SHP77 treated with DMSO at 0.1 percent for 48 hours (cell line): ENCODE data around the gene PLAAT3.
"Not testable (repeated sequence)": the region's sequence is repeated elsewhere in the genome, so short reads cannot be mapped to it uniquely, and the experiment has no call there.

ENCODE experiments used
- DNase-seq: peaks from one replicate; lab custom pipeline; 2025; lab: John Stamatoyannopoulos, UW

Gene PLAAT3

DNA sequence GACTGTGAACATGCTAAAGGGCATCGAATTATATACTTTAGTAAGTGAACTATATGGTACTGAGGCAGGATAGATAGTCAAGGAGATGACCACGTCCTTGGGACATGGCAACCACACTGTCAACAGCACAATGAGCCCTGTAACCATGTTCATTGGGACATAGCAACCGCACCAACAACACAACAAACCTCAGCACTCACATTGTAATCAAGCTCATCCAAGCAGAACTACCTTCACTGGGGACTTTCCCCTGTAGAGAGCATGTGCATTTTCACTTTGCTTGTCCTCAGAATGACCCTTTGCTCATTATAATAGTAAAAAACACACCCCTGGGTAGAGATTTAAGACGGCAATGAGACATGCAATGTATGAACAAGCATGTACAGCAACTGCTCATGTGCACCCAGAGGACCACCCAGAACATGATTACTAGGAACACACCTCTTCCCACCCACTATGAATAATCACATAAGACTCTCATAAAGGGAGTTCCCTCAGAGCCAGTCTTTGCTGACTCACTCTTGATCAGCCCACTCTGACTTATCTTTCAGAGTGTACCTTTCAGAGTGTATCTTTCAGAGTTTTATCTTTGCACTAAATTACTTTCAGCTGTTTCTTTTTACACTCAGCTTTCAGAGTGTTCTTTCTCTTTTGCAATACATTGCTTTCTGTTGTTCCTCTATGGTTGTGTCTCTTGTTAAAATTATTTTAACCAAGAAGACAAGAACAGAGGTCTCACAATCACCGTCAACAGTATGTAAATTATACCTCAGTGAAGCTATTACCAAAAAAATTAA is 47.0 kb downstream of the PLAAT3 start:
- no peak for DNase-seq

DNA sequence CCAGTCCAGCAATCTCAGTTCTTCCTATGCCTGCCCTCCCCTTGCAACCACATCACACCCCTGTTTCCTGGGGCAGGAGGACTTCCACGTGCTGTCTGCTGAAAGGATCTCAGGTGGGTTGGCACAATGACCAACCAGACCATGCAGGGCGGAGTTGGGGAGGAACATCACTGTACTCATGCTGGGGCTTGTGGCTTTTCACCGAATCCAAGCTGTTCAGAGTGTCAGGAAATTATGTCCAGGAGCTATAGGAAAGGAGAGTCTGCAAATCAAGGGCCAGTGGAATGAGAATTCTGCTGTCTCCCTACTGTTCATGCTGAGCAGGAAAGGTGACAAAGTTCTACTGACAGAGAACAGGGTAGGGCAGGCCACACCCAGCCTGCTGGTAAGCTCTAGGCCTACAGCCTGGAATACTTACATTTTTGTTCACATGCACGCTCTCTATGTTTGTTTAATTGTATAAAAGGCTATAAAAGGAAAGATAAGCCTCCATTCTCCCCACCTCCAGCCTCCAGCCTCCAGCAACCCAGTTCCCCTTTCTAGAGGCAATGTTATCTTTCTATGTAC is 49.4 kb downstream of the PLAAT3 start:
- no peak for DNase-seq

DNA sequence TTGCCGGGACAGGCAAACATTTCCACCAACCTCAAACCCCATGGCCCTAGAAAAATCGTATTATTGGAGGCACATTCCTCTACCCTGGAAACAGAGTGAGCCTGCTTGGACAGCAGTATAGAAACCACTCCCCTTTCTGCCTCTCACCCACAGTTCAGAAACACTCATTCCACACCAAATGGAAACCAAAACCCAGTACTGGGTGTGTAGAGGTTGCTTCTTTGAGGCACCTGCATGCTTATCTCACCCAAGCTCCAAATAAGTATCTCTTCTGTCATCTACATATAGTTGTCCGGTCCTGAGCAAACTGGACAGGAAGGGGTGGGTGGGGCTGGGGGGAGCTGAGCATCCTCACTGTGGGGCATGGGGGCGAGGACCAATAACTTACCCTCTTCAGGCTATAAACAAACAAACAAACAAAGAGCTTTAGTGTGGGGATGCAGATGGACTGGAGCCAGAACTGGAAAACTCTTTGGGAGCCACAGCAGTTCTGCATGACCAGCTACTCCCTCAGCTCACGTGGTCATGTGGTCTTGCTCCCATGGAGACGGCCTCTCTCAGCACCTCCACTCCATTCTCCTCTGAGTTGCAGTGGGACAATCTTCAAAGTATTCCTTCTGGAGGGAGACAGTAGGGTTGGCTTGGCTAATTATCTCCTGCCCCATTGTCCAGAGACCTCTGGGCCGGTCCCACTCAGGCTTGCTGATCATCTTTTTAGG is 50.0 kb downstream of the PLAAT3 start:
- DNase-seq: no peak

DNA sequence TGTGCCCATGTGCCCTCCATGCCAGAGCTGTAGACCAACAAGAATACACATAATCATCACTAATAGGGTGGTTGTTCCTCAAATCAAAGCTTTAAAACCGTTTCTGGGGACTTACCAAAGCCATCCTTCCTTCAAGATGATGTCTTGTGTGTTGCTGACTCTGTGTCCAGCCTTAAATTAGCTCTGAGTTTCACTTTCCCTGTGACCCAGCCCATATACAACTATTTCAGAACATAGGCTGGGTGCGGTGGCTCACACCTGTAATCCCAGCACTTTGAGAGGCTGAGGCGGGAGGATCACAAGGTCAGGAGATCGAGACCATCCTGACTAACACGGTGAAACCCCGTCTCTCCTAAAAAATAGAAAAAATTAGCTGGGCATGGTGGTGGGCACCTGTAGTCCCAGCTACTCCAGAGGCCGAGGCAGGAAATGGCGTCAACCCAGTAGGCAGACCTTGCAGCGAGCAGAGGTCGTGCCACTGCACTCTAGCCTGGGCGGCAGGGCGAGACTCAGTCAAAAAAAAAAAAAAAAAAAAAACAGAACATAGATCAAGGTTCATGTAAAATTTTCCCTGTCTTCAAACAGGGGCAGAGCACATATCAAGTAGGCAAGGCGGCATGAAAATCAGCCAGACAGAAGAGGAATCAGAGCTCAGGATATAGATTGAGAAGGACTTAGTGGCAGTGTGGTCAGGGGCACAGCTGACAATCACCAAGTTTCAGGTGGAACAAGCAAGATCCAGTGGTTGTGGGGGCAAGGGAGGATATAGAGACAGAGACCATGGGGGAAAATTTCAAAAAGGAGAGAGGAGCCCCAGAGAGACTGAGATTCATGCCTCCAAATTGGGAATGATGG is 50.8 kb downstream of the PLAAT3 start, which contains the start of gene PLAAT2:
TSS of gene PLAAT2 (minus strand) at position 179 of the 855 bp plus-strand sequence. CDS start at position 124, 55 bp downstream.
- no peak for DNase-seq

DNA sequence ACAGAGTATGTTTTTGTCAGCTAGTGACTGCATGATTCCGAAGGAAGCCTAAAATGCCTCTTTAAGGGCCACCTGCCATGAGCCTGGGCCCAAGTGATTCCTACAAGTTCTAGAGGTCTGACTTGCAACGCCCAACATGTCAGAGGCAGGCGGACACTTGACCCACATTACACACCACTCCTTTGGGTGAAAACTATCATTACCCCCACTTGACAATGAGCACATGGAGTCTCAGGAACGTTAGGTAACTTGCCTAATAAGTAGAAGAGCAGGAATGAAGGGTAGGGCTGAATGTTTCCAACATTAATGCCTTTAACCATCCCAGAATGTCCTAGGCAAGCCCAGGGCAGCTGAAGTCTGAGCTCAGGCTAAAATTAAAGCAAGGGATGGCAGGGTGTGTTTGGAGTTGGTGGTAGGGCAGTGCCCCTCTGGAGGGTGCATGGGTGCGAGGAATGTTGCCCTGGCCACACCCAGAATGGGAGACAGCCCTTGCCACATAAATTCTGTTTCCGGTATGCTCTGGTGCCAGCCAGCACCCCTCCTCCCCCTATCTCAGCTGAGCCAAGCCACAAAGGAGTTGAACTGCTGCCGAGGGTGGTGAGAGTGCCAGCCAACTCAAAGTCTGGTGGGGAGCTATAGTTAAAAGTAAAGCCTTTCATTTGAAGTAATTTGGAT is 53.6 kb downstream of the PLAAT3 start:
- no peak for DNase-seq

DNA sequence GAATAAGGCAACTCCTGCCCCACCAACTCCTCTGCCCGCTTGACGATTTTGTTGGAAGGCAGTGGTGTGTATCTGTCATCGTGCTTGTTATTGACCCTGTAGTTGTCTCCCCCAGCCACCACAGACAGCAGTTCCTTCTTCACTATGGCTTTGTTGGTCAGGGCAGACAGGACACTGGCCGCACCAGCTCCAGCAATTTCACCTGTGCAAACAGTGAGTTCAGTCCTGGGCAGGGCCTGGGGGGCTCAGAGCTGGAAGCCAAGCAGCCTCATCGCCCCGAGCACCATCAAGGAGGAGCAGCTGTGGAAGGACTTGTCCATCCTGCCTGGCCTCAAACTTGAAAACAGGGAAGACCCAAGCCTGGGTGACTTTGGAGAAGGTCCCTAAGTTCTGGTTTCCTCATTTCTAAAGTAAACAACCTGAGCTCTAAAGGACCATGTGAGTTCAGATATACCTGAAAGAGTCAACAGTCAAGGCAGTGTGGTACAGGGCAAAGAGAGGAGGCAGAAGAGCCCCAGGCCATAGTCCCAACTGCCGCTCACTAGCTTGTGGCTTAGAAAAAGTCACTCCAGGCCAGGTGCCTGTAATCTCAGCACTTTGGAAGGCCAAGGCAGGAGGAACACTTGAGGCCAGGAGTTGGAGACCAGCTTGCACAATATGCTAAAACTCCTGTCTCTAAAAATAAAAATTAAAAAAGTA is 55.6 kb downstream of the PLAAT3 start:
- DNase-seq: no peak

DNA sequence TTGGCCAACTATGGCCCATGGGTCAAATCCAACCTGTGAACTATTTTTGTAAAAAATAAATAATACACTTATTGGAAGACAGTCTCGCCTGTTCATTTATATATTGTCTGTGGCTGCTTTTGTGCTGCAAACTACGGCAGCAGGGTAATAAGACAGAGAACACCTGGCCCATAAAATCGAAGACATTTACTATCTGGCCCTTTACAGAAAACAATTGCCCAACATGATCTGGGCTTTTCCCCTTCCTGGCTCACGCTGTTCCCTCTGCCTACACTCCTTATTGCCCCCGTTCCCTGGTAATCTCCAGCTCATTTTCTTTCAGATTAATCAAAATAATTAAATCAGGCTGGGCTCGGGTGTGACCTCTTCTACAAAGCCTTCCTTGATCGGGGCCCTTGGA is 56.7 kb downstream of the PLAAT3 start:
- no peak for DNase-seq

DNA sequence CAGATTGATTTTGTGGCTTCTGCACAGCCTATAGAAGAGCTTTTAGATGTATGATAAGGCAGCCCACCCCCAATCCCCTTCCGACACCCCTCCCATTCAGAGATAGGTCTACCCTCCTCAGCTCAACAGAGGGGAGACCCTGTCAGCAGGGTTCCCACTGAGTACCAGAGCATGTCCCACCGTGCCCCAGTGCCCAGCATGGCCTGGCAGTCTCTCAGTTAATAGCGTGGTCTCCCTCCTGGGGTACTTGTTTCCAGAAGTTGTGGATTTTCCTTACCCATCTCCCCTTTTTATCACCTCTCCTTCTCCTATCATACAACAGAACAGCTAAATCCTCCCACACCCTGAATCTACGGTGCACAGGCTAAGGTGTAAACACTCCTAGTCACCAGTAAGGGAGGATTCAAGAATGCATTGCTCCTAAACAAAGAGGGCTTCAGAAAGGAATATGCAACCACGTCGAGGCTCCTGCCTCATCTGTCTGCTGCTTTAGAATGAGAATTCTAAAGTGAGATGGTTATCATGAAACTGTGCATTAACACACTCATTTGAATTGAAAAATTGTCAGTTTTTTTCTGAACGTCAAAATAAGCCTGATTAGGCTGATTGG is 57.7 kb downstream of the PLAAT3 start:
- DNase-seq: no peak

DNA sequence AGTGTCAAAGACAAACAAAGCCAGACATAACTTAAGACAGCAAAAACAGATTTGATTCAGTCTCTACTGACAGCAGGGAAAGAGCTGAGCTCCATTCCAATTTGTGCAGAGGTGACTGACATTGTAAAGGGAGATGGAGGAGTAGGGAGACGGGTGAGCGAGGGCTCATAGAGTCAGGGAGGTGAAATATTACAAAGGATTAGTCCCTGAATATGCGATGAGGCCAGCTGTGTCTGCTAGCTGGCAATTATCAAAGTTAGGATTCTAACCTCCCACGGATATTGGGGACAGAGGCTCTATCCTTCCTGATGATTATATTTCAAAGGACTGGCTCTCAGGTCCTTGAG is 59.4 kb downstream of the PLAAT3 start:
- DNase-seq: no peak

DNA sequence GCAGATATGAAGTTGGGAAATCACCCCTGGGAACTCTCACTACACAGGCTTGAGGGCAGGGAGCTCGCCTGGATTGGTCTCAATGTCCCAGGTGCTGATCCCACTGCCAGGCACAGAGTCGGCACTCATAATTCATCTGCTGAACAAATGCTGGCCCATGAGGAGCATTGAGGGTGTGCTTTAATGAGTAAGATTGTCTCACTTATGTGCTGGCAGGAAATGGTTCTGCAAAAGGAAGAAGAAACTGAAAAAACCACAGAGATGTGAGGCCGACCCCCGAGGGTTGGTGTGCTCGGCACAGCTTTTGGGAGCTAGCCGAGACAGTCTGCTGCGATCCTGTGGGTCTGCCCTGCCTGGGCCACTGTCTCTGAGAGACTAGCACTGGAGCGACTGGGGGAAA is 60.5 kb downstream of the PLAAT3 start:
- DNase-seq: no peak

DNA sequence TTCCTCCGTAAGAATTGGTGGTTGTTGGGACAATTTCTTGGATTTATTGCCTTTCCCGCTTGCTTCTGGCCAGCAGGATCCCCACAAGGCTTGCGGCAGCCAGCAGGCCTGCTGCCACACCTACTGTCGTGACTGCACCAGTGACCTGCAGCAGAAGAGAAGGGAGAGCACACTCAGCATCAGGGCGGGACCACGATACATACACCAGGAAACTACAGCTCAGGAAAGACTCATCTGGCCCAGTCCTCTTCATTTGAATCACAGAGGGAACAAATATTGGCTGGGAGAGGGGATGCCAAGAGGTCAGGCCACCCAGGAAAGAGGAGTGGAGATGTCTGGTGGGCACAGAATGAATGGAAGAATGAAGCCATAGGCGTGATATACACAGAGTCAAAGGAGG is 61.3 kb downstream of the PLAAT3 start:
- DNase-seq: no peak

DNA sequence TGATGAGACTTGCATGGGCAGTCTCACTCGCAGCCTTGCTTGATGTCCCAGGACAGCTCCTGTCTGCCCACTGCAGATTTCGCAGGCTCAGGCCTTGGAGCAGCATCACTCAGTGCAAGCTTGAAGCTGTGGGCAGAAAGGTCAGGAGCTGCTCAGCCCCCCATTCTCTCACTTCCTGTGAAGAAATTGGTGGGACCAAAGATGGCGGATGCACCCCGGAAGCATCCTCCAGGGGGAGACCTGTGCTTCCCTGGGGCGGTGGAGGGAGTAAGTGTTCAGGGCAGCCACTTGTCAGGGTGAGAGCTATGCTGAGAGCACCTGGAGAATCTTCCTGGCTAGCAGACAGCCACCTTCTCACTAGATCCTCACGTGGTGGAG is 62.4 kb downstream of the PLAAT3 start:
- DNase-seq: no peak

DNA sequence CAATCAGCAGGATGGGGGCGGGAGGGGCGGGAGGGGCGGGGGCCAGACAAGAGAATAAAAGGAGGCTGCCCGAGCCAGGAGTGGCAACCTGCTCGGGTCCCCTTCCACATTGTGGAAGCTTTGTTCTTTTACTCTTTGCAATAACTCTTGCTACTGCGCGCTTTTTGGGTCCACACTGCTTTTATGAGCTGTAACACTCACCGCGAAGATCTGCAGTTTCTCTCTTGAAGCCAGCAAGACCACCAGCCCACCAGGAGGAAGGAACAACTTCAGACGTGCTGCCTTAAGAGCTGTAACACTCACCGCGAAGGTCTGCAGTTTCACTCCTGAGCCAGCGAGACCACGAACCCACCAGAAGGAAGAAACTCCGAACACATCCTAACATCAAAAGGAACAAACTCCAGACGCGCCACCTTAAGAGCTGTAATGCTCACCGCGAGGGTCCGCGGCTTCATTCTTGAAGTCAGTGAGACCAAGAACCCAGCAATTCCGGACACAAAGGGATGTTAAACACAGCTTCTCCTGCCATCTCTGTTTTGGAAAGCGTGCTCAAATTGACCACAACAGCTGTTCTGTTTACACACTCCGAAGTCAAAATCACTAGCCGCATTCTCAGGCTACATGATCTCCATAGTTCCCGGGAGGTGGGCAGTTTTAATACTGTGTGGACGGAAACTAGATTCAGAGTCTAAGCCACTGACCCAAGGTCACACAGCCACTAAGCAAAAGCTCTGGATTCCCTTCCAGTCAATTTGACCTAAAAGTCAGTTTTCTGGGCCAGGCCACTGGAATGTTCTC is 62.9 kb downstream of the PLAAT3 start:
- DNase-seq: no peak

DNA sequence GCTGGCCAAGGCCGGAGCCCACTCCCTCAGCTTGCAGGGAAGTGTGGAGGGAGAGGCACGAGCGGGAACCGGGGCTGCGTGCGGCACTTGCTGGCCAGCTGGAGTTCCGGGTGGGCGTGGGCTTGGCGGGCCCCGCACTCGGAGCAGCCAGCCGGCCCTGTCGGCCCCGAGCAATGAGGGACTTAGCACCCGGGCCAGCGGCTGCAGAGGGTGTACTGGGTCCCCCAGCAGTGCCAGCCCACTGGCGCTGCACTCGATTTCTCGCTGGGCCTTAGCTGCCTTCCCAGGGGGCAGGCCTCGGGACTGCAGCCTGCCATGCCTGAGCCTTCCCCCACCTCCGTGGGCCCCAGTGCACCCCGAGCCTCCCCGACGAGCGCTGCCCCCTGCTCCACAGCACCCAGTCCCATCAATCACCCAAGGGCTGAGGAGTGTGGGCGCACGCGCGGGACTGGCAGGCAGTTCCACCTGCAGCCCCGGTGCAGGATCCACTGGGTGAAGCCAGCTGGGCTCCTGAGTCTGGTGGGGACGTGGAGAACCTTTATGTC is 64.0 kb downstream of the PLAAT3 start:
- not testable (repeated sequence) for DNase-seq

DNA sequence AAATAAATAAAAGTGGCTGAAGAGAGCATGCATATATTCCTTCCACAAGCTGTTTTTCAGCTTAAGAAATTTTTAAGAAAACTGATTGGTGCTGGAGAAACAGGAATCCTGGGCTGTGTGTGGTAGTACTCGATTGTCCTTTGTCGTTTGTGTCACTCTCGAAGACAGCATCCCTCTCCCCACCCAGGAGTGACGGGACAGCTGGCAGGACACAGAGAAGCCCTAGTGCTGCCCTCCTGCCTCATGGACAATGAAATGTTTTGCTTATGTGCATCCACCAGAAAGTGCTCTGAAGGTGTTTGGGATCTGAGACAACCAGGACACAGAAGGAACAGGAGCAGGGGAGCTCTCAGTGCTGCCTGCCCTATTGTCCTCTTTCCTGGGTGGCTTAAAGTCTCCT is 64.8 kb downstream of the PLAAT3 start:
- no peak for DNase-seq

DNA sequence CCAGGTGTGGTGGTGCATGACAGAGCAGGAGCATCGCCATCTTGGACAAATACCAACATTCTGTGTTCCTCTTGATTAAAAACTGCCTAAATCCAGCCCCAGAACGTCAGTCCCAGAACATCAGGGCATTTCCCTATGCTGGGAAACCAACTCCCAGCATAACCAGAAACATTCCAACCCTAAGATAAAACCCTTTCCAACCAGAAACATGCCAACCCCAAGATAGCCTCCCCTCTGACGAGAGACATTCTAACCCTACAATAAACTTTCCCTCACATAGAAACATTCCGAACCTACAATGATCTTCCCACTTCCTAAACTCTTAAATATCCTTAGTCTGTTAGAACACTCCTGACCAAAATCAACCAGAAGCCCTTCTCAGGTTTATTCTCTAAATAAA is 66.1 kb downstream of the PLAAT3 start:
- DNase-seq: no peak

DNA sequence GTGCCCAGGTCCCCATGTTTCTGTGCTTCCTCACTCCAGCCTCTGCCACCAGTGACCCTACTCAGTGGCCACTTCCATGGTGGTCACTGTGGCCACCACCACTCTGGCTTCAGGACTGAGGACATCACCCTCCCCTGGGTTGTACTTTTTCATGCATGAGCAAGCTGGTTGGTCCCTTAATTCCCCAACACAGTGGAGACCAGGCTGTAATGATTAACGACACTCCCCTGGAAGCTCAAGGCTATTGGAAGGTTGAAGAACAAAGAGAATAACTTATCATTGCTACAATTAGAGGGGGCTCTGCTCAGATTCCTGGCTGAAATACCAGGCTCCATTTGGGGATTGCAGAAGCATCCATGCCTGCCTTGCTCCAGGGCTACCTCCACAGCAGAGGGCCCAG is 67.2 kb downstream of the PLAAT3 start:
- no peak for DNase-seq

DNA sequence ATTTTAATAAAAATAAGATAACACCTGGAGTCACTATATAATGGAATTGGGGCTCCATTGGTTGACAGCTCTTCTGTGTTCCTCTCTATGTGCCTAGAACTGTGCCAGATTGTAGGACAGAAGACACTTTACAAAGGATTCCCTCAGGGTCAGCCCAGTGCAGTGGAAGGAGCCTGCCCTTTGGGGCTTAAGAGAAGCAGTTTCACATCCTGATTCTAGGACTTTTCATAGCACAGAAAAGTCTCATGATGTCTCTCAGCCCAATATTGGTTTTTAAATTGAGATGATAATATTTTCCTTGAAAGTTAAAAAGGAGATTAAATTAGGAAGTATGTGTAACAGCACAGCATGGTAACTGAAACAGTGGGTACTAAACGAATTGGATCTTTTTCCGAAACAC is 70.5 kb downstream of the PLAAT3 start:
- DNase-seq: no peak

DNA sequence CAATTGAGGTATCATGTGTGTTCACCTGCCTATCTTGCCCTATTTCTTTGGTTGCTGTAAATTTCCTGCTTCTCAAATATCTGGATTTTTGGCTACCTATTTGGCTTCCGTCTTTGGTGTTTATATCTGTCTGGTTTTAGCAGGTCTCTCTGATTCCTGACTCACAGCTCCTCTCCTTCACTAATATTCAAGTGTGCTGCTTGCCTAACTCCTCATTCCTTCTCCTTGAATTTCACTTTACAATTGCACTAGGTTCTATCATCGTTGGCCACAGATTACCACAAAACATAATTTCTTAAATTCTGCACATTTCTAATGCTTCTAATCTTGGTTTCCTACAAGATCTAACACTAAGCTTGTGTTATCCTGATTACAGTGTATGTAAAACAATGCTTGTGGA is 71.7 kb downstream of the PLAAT3 start:
- not testable (repeated sequence) for DNase-seq
